NT2/D1 (cell line): ENCODE results near the gene CCSER1.
"Not testable (repeated sequence)": the region's sequence is repeated elsewhere in the genome, so short reads cannot be mapped to it uniquely, and the experiment has no call there.

Source experiments
- DNase-seq: peaks from one replicate; pipeline ENCODE4 v3.0.0-alpha.2; 2011; ENCODE audit warnings: low read depth, low spot score
- H3K27me3 ChIP-seq: 2 replicates; pipeline ENCODE4 v1.6.0; 2011; ENCODE audit warnings: mild to moderate bottlenecking; ENCODE audit not compliant: insufficient read length, insufficient read depth
- H3K36me3 ChIP-seq: 2 replicates; pipeline ENCODE4 v1.6.1; 2011; ENCODE audit warnings: mild to moderate bottlenecking, low read length, mixed read lengths; ENCODE audit not compliant: insufficient read depth, insufficient read length
- H3K4me1 ChIP-seq: 2 replicates; pipeline ENCODE4 v1.5.1; 2011; ENCODE audit not compliant: insufficient read depth, insufficient read length
- H3K4me3 ChIP-seq: 2 replicates; pipeline ENCODE4 v1.5.1; 2011; ENCODE audit warnings: low read depth; ENCODE audit not compliant: insufficient read length
- H3K9ac ChIP-seq: 2 replicates; pipeline ENCODE4 v1.6.0; 2011; ENCODE audit warnings: low read depth; ENCODE audit not compliant: insufficient read length
- H3K9me3 ChIP-seq: 2 replicates; pipeline ENCODE4 v1.5.1; 2011; ENCODE audit warnings: mild to moderate bottlenecking, low read length; ENCODE audit not compliant: insufficient read depth
- SUZ12 ChIP-seq: IDR thresholded peaks from 2 replicates; pipeline ENCODE4 v1.6.1; 2011; ENCODE audit not compliant: insufficient read length, insufficient read depth; ENCODE audit errors: extremely low read depth
- YY1 ChIP-seq: IDR thresholded peaks from 2 replicates; pipeline ENCODE4 v1.6.1; 2011; ENCODE audit not compliant: insufficient read length, insufficient read depth
- ZNF274 ChIP-seq: IDR thresholded peaks from 2 replicates; pipeline ENCODE4 v1.6.1; 2011; ENCODE audit warnings: mild to moderate bottlenecking, low read depth, low read length

CCSER1 gene

DNA sequence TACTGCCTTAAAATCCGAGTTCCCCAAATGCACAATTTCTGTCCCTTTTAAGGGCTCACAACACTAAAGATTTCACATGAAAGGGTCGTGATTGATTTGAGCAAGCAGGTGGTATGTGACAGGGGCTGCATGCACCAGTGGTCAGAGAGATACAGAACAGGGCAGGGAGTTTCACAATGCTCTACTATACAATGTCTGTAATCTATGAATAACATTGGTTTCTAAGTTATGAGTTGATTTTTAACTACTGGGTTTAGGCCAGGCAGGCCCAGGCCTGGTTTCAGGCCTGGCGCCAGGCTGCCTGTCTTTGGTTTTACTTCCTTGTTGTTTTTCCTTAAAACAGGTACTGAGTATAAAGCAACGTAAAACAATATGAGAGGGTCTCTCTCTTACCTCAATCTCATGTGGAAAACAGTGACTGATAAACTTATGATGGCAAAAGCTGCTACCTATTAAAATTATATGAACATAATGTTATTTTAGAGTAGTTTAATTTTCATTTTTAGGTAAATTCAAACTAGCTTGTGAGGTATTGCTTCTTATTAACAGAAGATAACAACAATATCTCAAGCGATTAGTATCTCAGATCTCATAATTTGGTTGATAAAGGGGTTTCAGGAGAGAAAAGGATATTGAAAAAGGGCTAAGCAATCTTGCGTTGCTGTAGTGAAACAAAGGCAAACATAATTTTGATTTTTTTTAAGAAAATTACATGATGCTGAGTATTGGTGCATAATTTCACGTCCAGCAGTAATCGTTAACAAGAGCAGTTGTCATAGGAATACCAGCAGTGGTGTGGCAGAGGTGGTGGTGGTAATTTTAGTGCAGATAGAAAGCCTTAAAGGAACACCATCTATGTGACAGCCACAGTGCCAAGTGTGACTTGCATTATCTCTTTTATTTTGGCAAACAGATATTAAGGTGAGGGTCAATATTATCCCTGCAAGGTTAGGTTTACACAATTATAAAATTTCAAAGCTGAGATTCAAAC is 1232.1 kb downstream of the CCSER1 start:
- DNase-seq = no peak
- Histone ChIP-seq H3K4me1 (no peaks in the 10 kb centered on the region), H3K9me3 (no peaks in the 10 kb centered on the region)

DNA sequence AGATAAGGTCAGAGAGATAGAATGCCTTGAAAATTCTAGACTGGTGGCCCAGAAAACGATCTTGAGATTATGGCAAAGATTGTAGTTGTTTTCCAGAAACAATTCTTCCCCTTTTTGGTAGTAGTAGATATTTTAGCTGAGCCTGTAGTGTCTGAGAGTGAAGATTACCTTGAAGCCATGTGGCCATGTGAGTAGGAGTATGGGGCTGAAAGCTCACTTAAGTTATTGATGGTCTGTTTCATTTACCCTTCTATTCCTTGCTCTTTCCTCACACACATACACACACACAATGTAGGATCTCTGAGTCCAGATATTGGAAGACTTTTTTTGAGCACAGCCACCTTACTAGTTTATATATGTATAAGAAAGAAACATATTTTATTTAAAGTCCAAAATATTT is 1234.9 kb downstream of the CCSER1 start:
- Histone ChIP-seq H3K36me3 (no peaks in the 10 kb centered on the region), H3K4me3 (no peak overlapping the region), H3K9me3 (no peaks in the 10 kb centered on the region), H3K4me1 (no peaks in the 10 kb centered on the region), H3K27me3 (no peaks in the 10 kb centered on the region), H3K9ac (no peak overlapping the region)
- TF ChIP-seq SUZ12 (no peak), YY1 (no peak), ZNF274 (no peak)
- no peak for DNase-seq

More for the DNA sequence above, 1232.1 kb downstream of the CCSER1 start:
- Histone ChIP-seq H3K36me3 (no peaks in the 10 kb centered on the region), H3K9ac (no peak overlapping the region), H3K4me3 (no peak overlapping the region), H3K27me3 (no peaks in the 10 kb centered on the region)
- TF ChIP-seq SUZ12 = no peak
- no peak for TF ChIP-seq YY1
- no peak for TF ChIP-seq ZNF274

DNA sequence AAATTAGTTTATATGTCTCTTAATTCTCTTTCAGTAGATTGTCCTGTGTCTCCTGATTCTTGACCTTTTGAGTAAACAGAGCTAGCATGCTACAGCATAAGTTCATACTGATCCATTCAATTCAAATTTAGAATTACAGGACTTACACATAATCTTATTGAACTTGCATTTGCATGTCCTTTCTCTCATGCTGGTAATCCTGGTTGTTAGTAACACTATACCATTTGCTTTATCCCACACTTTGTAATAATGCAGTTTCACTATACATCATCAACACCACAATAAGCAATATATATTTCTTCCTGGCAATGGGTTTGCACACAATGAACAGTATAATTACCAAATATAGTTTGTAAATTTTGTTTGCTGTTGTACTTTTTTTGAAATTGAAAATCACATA is 1239.4 kb downstream of the CCSER1 start:
- TF ChIP-seq YY1 = no peak
- no peak for TF ChIP-seq SUZ12
- no peak for TF ChIP-seq ZNF274
- Histone ChIP-seq H3K9me3 (no peaks in the 10 kb centered on the region), H3K27me3 (no peaks in the 10 kb centered on the region), H3K4me3 (no peak overlapping the region), H3K36me3 (no peaks in the 10 kb centered on the region), H3K4me1 (no peaks in the 10 kb centered on the region), H3K9ac (no peak overlapping the region)
- DNase-seq = no peak

DNA sequence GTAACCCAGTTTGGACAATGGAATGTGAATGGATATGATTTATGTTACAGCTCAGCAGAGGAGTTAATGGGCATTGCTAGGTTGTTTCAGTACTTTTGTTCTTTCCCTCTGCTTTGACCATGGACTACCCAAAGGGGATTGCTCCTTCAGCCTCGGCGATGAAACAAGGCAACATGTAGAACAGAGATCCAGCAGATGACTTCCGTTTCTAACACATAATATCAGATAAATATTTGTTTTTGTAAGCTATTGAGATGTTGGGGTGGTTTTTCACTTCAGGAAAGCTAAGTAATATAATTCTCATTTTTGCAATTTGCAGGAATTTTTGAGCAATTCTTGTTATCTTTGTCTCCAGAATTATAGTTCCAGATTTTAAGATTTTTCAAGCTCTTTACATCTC is 1241.9 kb downstream of the CCSER1 start:
- Histone ChIP-seq H3K9me3 (no peaks in the 10 kb centered on the region), H3K9ac (no peak overlapping the region), H3K27me3 (no peaks in the 10 kb centered on the region), H3K36me3 (no peaks in the 10 kb centered on the region), H3K4me3 (no peak overlapping the region), H3K4me1 (no peaks in the 10 kb centered on the region)
- TF ChIP-seq SUZ12 = no peak
- no peak for TF ChIP-seq YY1
- TF ChIP-seq ZNF274 = no peak
- no peak for DNase-seq

DNA sequence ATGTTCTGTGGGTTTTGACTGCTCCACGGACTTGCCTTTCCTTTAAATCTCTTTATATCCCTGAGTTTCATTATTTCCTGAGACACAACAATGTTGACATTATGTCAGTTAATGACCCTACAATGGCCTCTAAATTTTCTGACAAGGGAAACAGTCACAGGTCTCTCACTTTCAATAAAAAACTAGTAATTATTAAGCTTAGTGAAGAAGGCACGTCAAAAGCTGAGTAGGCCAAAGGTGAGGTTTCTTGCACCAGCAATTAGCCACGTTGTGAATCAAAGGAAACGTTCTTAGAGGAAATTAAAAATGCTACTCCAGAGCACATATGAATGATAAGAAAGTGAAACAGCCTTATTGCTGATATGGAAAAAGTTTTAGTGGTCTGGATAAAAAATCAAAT is 1246.4 kb downstream of the CCSER1 start:
- H3K27me3 ChIP-seq = no peaks in the 10 kb centered on the region
- no peaks in the 10 kb centered on the region for H3K9me3 ChIP-seq
- no peak for TF ChIP-seq SUZ12
- TF ChIP-seq ZNF274 = no peak
- no peak for TF ChIP-seq YY1
- DNase-seq = no peak
- no peaks in the 10 kb centered on the region for H3K4me1 ChIP-seq
- H3K9ac ChIP-seq = no peak overlapping the region
- no peak overlapping the region for H3K4me3 ChIP-seq
- no peaks in the 10 kb centered on the region for H3K36me3 ChIP-seq

DNA sequence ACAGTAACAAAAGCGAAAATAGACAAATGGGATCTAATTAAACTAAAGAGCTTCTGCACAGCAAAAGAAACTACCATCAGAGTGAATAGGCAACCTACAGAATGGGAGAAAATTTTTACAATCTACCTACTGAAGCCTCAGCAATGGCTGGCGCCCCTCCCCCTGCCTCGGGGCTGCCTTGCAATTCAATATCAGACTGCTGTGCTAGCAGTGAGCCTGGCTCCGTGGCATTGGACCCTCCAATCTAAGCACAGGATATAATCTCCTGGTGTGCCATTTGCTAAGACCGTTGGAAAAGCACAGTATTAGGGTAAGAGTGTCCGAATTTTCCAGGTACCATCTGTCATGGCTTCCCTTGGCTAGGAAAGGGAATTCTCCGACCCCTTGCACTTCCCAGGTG is 1278.2 kb downstream of the CCSER1 start:
- H3K9me3 ChIP-seq, DNase-seq, H3K27me3 ChIP-seq, H3K4me3 ChIP-seq, H3K36me3 ChIP-seq, H3K9ac ChIP-seq, H3K4me1 ChIP-seq: not testable (repeated sequence)

DNA sequence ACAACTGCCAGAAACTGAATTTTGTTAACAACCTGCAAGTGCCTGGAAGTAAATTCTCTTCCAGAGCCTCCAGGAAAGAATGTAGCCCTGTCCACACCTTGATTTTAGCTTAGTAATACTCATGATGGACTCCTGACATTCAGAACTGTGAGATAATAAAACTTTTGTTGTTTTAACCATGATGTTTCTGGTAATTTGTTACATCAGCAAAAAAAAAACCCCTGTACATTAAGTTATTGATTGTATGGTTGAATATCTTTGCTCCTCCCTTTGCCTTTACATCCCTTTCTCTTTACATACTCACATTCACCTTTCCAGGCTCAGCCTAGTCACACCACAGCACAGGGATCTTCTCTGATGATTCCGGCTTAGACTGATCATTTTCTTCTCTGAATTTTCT is 1294.8 kb downstream of the CCSER1 start:
- no peak for TF ChIP-seq ZNF274
- no peak for TF ChIP-seq YY1
- no peak for TF ChIP-seq SUZ12
- H3K9ac ChIP-seq = no peak overlapping the region
- H3K9me3 ChIP-seq = no peaks in the 10 kb centered on the region
- no peak for DNase-seq
- H3K4me1 ChIP-seq = no peaks in the 10 kb centered on the region
- H3K36me3 ChIP-seq = no peaks in the 10 kb centered on the region
- H3K27me3 ChIP-seq = no peaks in the 10 kb centered on the region
- H3K4me3 ChIP-seq = no peak overlapping the region
